Cortex of kidney (tissue), 1 donor: ENCODE measurements around the gene LHX6.

ENCODE experiments used
- DNase-seq: peaks from one replicate; lab custom pipeline; 2025; lab: John Stamatoyannopoulos, UW

LHX6 gene

GRCh38 chr9:122190597-122191381 is 38.0 kb downstream of the LHX6 start:
- no peak for DNase-seq

DNA sequence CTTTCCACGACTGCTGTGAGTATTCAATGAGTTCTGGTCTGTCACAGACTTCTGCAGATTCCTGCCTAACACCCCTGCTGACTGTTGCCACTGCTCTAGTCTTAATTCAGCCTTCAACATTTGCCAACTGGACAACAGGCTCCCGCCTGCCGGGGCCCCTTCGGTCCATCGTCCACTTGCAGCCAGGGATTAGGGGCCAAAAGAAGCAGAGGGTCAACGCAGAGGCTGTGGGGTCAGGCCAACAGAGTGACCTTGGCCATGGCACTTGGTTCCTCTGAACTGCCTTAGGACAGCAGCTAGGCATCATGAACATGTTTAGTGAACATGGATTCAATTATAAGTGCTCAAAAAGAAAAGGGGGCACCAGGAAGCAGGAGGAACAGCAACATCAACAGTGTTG is 40.4 kb downstream of the LHX6 start:
- no peak for DNase-seq

- DNase-seq: no peak
These were observed 41.8 kb downstream of the LHX6 start for GRCh38 chr9:122186777-122187470.

DNA sequence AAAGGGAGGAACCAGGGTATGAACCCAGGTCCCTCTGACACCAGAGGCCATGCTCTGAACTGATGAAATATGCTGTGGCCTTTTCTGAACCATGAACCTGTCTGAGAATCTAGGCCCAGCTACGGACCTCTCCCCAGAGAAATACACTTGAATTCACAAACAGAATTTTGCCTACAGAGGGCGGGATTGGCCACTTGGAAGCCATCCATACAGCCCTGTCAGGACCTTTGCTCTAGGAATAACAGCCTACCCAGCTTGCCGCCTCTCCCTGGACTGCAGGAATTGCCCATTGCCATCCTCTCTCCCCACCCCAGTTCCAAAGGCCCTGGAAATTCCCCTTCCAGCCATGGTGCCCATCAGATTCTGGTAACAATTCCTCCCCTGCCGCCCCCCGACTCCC is 42.5 kb downstream of the LHX6 start:
- DNase-seq: no peak

- DNase-seq: no peak
These were observed 44.2 kb downstream of the LHX6 start for GRCh38 chr9:122184551-122184950.

- DNase-seq: no peak
These were observed 45.3 kb downstream of the LHX6 start for GRCh38 chr9:122183501-122183900.

DNA sequence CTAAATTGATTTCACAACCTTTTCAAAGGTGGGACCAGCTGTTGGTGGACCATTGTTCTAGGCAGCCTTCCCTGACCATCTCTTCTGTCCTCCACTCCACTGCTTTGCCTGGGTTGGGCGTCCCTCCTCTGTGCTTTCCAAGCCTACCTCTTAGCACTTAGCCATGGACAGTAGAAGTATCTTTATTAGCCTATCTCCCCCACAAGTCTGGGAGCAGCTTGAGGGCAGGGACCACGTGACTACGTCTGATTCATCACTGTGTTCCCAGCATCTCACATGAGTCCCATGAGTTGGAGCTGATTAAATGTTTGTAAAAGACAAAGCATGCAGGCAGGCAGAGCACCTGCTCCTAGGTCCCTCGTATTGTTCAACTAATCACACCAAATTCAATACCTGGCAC is 48.1 kb downstream of the LHX6 start:
- no peak for DNase-seq

DNA sequence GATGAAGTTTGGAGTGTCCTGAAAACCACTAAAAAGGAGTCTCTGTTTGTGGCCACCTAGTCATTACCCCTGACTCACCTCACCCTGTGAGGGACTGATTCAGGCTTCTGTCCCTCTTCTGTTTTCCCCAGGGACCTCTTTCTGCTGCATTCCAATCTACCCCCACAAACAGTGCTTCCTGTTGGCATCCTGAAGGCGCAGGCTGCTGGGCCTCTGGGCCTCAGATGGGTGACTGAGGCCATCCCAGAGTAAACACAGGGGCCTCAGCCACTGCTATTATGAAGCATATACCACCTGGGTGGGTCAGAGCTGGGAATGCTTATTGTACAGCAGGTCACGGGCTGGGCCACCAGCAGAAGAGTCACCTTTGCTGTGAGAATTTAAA is 49.1 kb downstream of the LHX6 start:
- DNase-seq: no peak

DNA sequence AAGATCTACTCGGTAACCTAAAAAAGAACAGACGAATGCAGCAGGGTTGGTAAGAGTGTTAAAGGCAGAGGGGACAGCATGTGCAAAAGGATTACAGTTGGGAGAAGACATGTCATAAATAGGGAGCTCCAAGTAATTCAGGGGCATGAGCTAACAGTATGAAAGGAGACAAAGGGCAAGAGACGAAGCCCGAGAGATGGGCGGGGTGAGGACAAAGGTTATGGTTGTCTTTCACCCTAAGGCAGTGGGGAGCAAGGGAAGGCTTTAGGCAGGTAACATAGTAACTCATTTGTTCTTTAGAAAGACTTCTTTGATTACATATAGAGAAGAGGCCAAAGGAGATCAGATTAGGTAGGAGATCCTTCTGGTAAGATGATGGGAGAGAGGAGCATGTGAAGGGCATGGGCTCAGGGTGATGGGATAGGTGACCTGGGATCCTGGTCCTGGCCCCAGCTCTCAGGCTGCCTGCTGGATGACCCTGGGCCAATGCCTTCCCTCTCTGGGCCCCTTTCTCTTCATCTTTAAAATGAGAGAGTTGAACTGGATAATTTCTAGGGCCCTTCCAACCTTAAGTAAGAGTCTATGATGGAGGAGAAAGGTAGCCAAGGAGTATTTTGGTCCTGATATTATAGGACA is 49.6 kb downstream of the LHX6 start:
- DNase-seq: no peak

GRCh38 chr9:122176916-122177315 is 51.8 kb downstream of the LHX6 start:
- no peak for DNase-seq

DNA sequence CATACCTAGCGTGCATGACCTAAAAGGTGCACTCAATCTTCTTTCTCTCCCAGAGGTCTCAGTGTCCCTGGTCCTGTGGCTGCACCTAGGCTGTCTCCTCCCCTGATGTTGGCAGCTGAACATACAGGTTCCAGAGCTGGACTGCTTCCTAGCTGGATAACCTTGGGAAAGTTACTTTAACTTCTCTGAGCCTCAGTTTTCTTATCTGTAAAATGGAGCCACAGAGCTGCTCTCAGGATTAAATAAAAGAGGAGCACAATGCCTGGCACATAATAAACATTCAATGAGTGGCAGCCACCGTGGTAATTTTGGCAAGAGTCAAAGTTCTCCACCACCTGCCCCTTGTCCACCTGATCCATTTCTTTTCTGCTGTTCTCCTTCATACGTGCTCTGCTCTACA is 55.1 kb downstream of the LHX6 start:
- DNase-seq: no peak

DNA sequence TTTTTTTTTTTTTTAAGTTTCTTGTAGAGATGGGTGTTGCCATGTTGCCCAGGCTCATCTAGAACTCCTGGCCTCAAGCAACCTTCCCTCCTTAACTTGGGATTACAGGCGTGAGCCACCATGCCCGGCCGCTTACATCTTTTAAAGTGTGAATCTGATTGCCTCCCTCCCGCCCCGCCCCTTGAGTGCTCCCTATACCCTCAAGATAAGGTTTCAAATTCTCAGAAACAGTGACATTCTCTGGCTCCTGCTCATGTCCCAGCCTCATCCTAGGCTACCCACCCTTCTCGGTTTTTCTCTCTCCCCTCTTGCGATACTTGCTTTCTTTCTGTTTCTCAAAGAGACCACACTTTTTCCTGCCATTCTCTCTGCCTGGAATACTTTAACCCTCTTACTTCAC is 56.6 kb downstream of the LHX6 start:
- no peak for DNase-seq

GRCh38 chr9:122168356-122168755 is 60.4 kb downstream of the LHX6 start:
- no peak for DNase-seq

- DNase-seq: no peak
These were observed 64.5 kb downstream of the LHX6 start for GRCh38 chr9:122164286-122164685.

- DNase-seq: no peak
These were observed 66.3 kb downstream of the LHX6 start for GRCh38 chr9:122162415-122162814.

- no peak for DNase-seq
These were observed 68.9 kb downstream of the LHX6 start for GRCh38 chr9:122159925-122160246.

GRCh38 chr9:122159026-122159924 is 69.5 kb downstream of the LHX6 start, which contains the start of the genes MORN5 and NDUFA8:
MORN5 (plus strand) TSS chr9:122159908; CDS start chr9:122159973, 65 bp downstream.
NDUFA8 (minus strand) TSS chr9:122159779; CDS start chr9:122159677, 102 bp downstream.
- peak; percentile 37 for DNase-seq

DNA sequence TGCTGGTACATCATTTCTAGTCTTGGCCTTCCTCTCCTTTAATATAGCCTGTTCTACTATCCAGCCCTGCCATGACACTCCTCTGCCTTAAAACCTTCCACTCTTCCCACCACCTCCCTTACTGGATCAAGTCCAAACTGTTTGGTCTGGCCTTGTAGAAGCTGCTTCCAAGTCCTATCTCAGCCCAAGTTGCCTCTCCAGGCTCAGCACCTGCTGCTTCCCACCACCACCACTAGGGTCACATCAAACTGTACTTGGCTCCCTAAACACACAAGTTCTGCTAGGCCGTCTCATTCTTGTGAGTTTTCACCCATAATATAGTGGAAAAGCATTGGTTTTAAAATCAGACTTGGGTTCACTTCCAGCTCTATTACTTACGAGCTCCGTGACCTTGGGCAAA is 70.6 kb downstream of the LHX6 start:
- DNase-seq: no peak

DNA sequence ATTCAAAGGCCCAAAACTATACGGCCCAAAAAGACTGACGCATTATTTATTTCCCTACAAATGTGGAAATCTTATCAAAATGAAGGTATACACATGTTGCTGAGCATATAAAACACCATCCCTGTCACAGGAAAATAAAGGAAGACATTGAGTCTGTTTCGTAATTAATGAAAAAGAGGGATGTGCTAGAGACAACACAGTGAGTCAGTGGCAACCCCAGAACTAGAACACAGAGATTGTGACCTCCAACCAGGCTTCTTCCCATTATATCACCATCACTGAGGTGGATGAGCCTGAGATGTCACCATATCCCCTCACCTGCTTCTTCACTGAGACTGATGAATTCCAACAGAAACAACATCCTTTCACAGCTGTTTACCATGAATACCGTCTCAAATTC is 73.0 kb downstream of the LHX6 start:
- DNase-seq: no peak
